OCI-LY7 (cell line): ENCODE results near the gene MRPL50. TPM values are rescaled to one million over a fixed set of nuclear protein-coding genes. Genes with fewer than 3 reads are reported as not detected.

Experiments used
- BruUV-seq: library from RNA; stranded (reverse); fragments of 400-500 nt; replicated peaks from 2 replicates; lab custom pipeline; 2021; lab: Mats Ljungman, UMichigan
- CTCF ChIA-PET: fragments of 300-600 bp; sonication (Branson Sonifier 250); formaldehyde crosslinking; loops from one replicate; lab custom pipeline; 2022; ENCODE audit warnings: antibody characterized with exemption; ENCODE audit not compliant: unreplicated experiment; lab: Charles Lee
- POLR2A ChIA-PET: fragments of 300-600 bp; sonication (Branson Sonifier 250); formaldehyde crosslinking; loops from one replicate; lab custom pipeline; 2022; ENCODE audit warnings: antibody characterized with exemption; lab: Charles Lee
- DNase-seq: peaks from one replicate; pipeline ENCODE4 v3.0.0-alpha.2; 2015; ENCODE audit warnings: low spot score
- H2AFZ ChIP-seq: fragments of 200-600 bp; sonication (generic), shearing (Covaris generic); 2 replicates; pipeline ENCODE4 v1.6.1; 2014; ENCODE audit warnings: mild to moderate bottlenecking, antibody characterized with exemption, low read length, moderate library complexity
- H3K27ac ChIP-seq: fragments of 200-600 bp; sonication (generic); 2 replicates; pipeline ENCODE4 v1.5.1; 2014; ENCODE audit warnings: mixed run types, low read depth, mild to moderate bottlenecking, moderate library complexity, low read length, inconsistent platforms; ENCODE audit not compliant: poor library complexity, severe bottlenecking
- H3K36me3 ChIP-seq: fragments of 200-600 bp; sonication (generic); 2 replicates; pipeline ENCODE4 v1.6.1; 2014; ENCODE audit warnings: mild to moderate bottlenecking, antibody characterized with exemption, low read length, moderate library complexity, mixed read lengths; ENCODE audit not compliant: insufficient read depth
- H3K4me1 ChIP-seq: fragments of 200-600 bp; sonication (generic); 2 replicates; pipeline ENCODE4 v1.5.1; 2014; ENCODE audit warnings: mild to moderate bottlenecking, low read length; ENCODE audit not compliant: insufficient read depth, poor library complexity, severe bottlenecking
- H3K4me2 ChIP-seq: fragments of 200-600 bp; sonication (generic); 2 replicates; pipeline ENCODE4 v1.6.1; 2014; ENCODE audit warnings: mild to moderate bottlenecking, low read length
- H3K4me3 ChIP-seq: fragments of 200-600 bp; sonication (generic); 2 replicates; pipeline ENCODE4 v1.5.1; 2014; ENCODE audit warnings: mild to moderate bottlenecking, low read depth, low read length; ENCODE audit not compliant: poor library complexity, severe bottlenecking
- H3K79me2 ChIP-seq: fragments of 200-600 bp; sonication (generic); 2 replicates; pipeline ENCODE4 v1.6.1; 2016; ENCODE audit warnings: low read depth, mild to moderate bottlenecking, low read length, moderate library complexity, mixed read lengths; ENCODE audit not compliant: insufficient read depth
- H3K9me2 ChIP-seq: fragments of 200-600 bp; sonication (generic); 2 replicates; pipeline ENCODE4 v1.6.1; 2016; ENCODE audit warnings: mild to moderate bottlenecking, low read length, mixed read lengths; ENCODE audit not compliant: insufficient read depth
- H3K9me3 ChIP-seq: fragments of 200-600 bp; sonication (generic); 2 replicates; pipeline ENCODE4 v1.6.1; 2014; ENCODE audit warnings: mild to moderate bottlenecking, mixed run types, low read length, mixed read lengths
- H4K20me1 ChIP-seq: fragments of 200-600 bp; sonication (generic); 2 replicates; pipeline ENCODE4 v1.6.1; 2014; ENCODE audit warnings: mild to moderate bottlenecking, antibody characterized with exemption, low read length, moderate library complexity, mixed read lengths; ENCODE audit not compliant: insufficient read depth
- EZH2phosphoT487 ChIP-seq: fragments of 200-600 bp; sonication (generic); IDR thresholded peaks from 2 replicates; pipeline ENCODE4 v1.6.1; 2018; ENCODE audit warnings: low read depth, borderline replicate concordance, mild to moderate bottlenecking, mixed run types, antibody characterized with exemption, low read length, moderate library complexity, mixed read lengths
- intact Hi-C: fragments of 100-400 bp; cut with micrococcal nuclease; formaldehyde crosslinking; loops from one replicate; pipeline ENCODE4 v1.10.0; 2022; ENCODE audit not compliant: unreplicated experiment
- total RNA-seq, 2 experiments: library from RNA; depleted of rRNA in 1 of 2; stranded (reverse); fragments of >200 nt in 1 of 2; shearing (Covaris generic) in 1 of 2; gene quantifications; 2 replicates each; pipeline ENCODE4 v1.2.3, GENCODE V29; 2014 to 2022
- TF ChIP-seq, protein P1 (sequence below): fragments of 200-600 bp; sonication (generic); conservative IDR thresholded peaks from 2 replicates; pipeline ENCODE4 v1.5.1; 2014; ENCODE audit warnings: mild to moderate bottlenecking, antibody characterized with exemption, low read length, moderate library complexity, mixed read lengths

MRPL50 gene
- total RNA-seq, 2 experiments from 2014 or later = 12.8 to 18.5 TPM

DNA sequence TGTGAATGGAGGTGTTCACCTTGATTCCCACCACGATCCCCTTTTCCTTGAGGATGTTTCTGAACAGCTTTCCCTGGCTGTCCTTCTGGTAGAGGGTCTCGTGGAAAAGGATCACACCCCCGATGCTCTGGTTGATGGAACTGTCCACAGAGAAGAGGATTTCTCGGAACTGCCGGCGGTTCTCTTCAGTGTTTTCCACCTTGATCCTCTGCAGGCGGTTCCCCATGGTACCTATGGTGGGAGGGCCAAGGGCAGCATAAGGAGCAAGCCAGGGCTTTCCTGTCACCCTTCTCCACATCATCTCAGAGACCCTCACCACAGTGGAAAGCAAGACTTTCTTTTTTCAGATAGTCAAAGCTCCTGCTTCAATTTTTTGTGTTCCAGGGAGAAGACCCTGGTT, 31.3 kb upstream of the MRPL50 start:
- intact Hi-C loops = no loop called here
- Histone ChIP-seq H4K20me1 (no peaks in the 10 kb centered on the region), H3K36me3 (no peaks in the 10 kb centered on the region), H3K9me2 (no peaks in the 10 kb centered on the region), H3K4me2 (no peak overlapping the region), H2AFZ (no peak overlapping the region), H3K79me2 (no peaks in the 10 kb centered on the region), H3K4me1 (peaks cover 21% of the 10 kb centered on the region), H3K27ac (no peak overlapping the region), H3K4me3 (no peak overlapping the region), H3K9me3 (no peaks in the 10 kb centered on the region)
- CTCF ChIA-PET = no interaction called here
- POLR2A ChIA-PET = interaction anchor here (0.7 to 1.3 kb wide), 2 partner anchors 9 to 927 kb away, joined by 3 to 4 read pairs; no protein-coding TSS in a partner anchor
- no TSS peak for BruUV-seq
- no peak for DNase-seq
- TF ChIP-seq EZH2phosphoT487 = no peak
- TF ChIP-seq, protein P1, sequence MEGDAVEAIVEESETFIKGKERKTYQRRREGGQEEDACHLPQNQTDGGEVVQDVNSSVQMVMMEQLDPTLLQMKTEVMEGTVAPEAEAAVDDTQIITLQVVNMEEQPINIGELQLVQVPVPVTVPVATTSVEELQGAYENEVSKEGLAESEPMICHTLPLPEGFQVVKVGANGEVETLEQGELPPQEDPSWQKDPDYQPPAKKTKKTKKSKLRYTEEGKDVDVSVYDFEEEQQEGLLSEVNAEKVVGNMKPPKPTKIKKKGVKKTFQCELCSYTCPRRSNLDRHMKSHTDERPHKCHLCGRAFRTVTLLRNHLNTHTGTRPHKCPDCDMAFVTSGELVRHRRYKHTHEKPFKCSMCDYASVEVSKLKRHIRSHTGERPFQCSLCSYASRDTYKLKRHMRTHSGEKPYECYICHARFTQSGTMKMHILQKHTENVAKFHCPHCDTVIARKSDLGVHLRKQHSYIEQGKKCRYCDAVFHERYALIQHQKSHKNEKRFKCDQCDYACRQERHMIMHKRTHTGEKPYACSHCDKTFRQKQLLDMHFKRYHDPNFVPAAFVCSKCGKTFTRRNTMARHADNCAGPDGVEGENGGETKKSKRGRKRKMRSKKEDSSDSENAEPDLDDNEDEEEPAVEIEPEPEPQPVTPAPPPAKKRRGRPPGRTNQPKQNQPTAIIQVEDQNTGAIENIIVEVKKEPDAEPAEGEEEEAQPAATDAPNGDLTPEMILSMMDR = no peak

- no TSS peak for BruUV-seq
- Histone ChIP-seq H3K9me3 (no peaks in the 10 kb centered on the region), H3K27ac (peak overlapping the region; percentile 74), H4K20me1 (no peaks in the 10 kb centered on the region), H3K4me1 (peaks cover 21% of the 10 kb centered on the region), H3K9me2 (no peaks in the 10 kb centered on the region), H3K4me3 (no peak overlapping the region), H3K36me3 (no peaks in the 10 kb centered on the region), H3K4me2 (peak overlapping the region; percentile 64), H2AFZ (peak overlapping the region; percentile 93; the same call in 1 of the 2 replicates), H3K79me2 (no peaks in the 10 kb centered on the region)
- DNase-seq = no peak
- CTCF ChIA-PET = no interaction called here
- intact Hi-C loops = no loop called here
- POLR2A ChIA-PET = interaction anchor here (0.7 to 1.7 kb wide), 4 partner anchors 8 to 104 kb away, joined by 3 to 4 read pairs (median 3); partner anchors contain the start of genes MRPL50 and ZNF189
- TF ChIP-seq EZH2phosphoT487 = no peak
- TF ChIP-seq, protein P1 = no peak
These were observed 30.5 kb upstream of the MRPL50 start for GRCh38 chr9:101428909-101429308.

- POLR2A ChIA-PET = interaction anchor here (0.7 to 1.8 kb wide), 7 partner anchors 9 to 193 kb away, joined by 3 to 7 read pairs (median 3); partner anchors contain the start of genes MRPL50 and ZNF189
- CTCF ChIA-PET = no interaction called here
- Histone ChIP-seq H3K4me2 (peak overlapping the region; percentile 64), H4K20me1 (no peaks in the 10 kb centered on the region), H2AFZ (peak overlapping the region; percentile 93), H3K36me3 (no peaks in the 10 kb centered on the region), H3K4me3 (peak overlapping the region; percentile 25), H3K9me2 (no peaks in the 10 kb centered on the region), H3K27ac (peak overlapping the region; percentile 74), H3K9me3 (no peaks in the 10 kb centered on the region), H3K4me1 (peaks cover 21% of the 10 kb centered on the region), H3K79me2 (no peaks in the 10 kb centered on the region)
- TF ChIP-seq, protein P1 = no peak
- no peak for TF ChIP-seq EZH2phosphoT487
- no TSS peak for BruUV-seq
- peak; percentile 69 for DNase-seq
- intact Hi-C loops = no loop called here
These were observed 29.7 kb upstream of the MRPL50 start for GRCh38 chr9:101427957-101428655.
